Smooth muscle cell (in vitro differentiated cells): ENCODE results near the gene PREP. TPM values are rescaled to one million over a fixed set of nuclear protein-coding genes. Genes with fewer than 3 reads are reported as not detected.

Experiments used
- DNase-seq: peaks from one replicate; lab custom pipeline; 2025; ENCODE audit not compliant: unreplicated experiment; lab: John Stamatoyannopoulos, UW
- H2AFZ ChIP-seq: fragments of 200-600 bp; sonication (generic); 2 replicates; pipeline ENCODE4 v1.6.0; 2016; ENCODE audit warnings: antibody characterized with exemption, low read depth, mild to moderate bottlenecking
- H3F3A ChIP-seq: fragments of 200-600 bp; sonication (generic); 2 replicates; pipeline ENCODE4 v1.6.0; 2017; ENCODE audit warnings: antibody characterized with exemption, low read depth
- H3K27ac ChIP-seq: fragments of 200-600 bp; sonication (generic); 2 replicates; pipeline ENCODE4 v1.5.1; 2016; ENCODE audit warnings: low read depth, mild to moderate bottlenecking
- H3K27me3 ChIP-seq: fragments of 200-600 bp; sonication (generic); 2 replicates; pipeline ENCODE4 v1.6.1; 2016; ENCODE audit warnings: low read depth, mild to moderate bottlenecking
- H3K36me3 ChIP-seq: fragments of 200-600 bp; sonication (generic); 2 replicates; pipeline ENCODE4 v1.5.1; 2016; ENCODE audit warnings: low read depth
- H3K4me1 ChIP-seq: fragments of 200-600 bp; sonication (generic); 2 replicates; pipeline ENCODE4 v1.5.1; 2016; ENCODE audit warnings: low read depth
- H3K4me2 ChIP-seq: fragments of 200-600 bp; sonication (generic); 2 replicates; pipeline ENCODE4 v1.6.0; 2016; ENCODE audit warnings: mild to moderate bottlenecking
- H3K4me3 ChIP-seq: fragments of 200-600 bp; sonication (generic); 2 replicates; pipeline ENCODE4 v1.5.1; 2016; ENCODE audit warnings: mild to moderate bottlenecking
- H3K79me2 ChIP-seq: fragments of 200-600 bp; sonication (generic); 2 replicates; pipeline ENCODE4 v1.6.0; 2016; ENCODE audit warnings: low read depth, mild to moderate bottlenecking
- H3K9ac ChIP-seq: fragments of 200-600 bp; sonication (generic); 2 replicates; pipeline ENCODE4 v1.6.0; 2016; ENCODE audit warnings: low read depth
- H3K9me3 ChIP-seq: fragments of 200-600 bp; sonication (generic); replicated peaks from 2 replicates; pipeline ENCODE4 v1.5.1; 2016; ENCODE audit warnings: low read depth
- H4K20me1 ChIP-seq: fragments of 200-600 bp; sonication (generic); 2 replicates; pipeline ENCODE4 v1.6.0; 2016; ENCODE audit warnings: low read depth
- CTCF ChIP-seq: fragments of 200-600 bp; sonication (generic); IDR thresholded peaks from 2 replicates; pipeline ENCODE4 v1.5.1; 2017; ENCODE audit warnings: borderline replicate concordance, mild to moderate bottlenecking, antibody characterized with exemption; ENCODE audit not compliant: insufficient read depth, poor library complexity, severe bottlenecking
- WGBS: methylation state at CpG from one replicate; pipeline ENCODE4 v1.1.7; 2016; ENCODE audit warnings: low lambda C conversion rate; 5-methylcytosine and 5-hydroxymethylcytosine counted together
- polyA plus RNA-seq: library from polyadenylated mRNA; unstranded; fragments of >200 nt; fragmentation: Nextera tagmentation; extraction: Ambion mirVana; gene quantifications from 2 replicates; pipeline ENCODE4 v1.2.1, GENCODE V29; 2016
- total RNA-seq: library from RNA; depleted of rRNA; stranded (reverse); fragments of >200 nt; gene quantifications from 2 replicates; pipeline ENCODE4 v1.2.3, GENCODE V29; 2014

Gene PREP
- total and polyA plus RNA-seq, 2 experiments from 2014 or later, result 23.4 to 33.2 TPM

- H2AFZ ChIP-seq, result no peak overlapping the region
- 94% methylated on average over 1 of the region's 1 CpG for WGBS
- no peaks in the 10 kb centered on the region for H3K36me3 ChIP-seq
- no peaks in the 10 kb centered on the region for H3K4me1 ChIP-seq
- no peak for TF ChIP-seq CTCF
- no peaks in the 10 kb centered on the region for H4K20me1 ChIP-seq
- no peak overlapping the region for H3K9ac ChIP-seq
- H3K4me3 ChIP-seq, result no peak overlapping the region
- H3K27me3 ChIP-seq, result no peaks in the 10 kb centered on the region
- H3F3A ChIP-seq, result no peaks in the 10 kb centered on the region
- DNase-seq, result no peak
- peaks cover 6% of the 10 kb centered on the region for H3K9me3 ChIP-seq
- H3K4me2 ChIP-seq, result no peak overlapping the region
- no peak overlapping the region for H3K27ac ChIP-seq
- H3K79me2 ChIP-seq, result no peaks in the 10 kb centered on the region
Measured at GRCh38 chr6:105409734-105410133, 6.9 kb upstream of the PREP start.

GRCh38 chr6:105402090-105402938, 568 bp downstream of the PREP start:
- H3K4me3 ChIP-seq, result peak overlapping the region; percentile 93
- TF ChIP-seq CTCF, result no peak
- H2AFZ ChIP-seq, result peak overlapping the region; percentile 91
- no peaks in the 10 kb centered on the region for H3K27me3 ChIP-seq
- H3K79me2 ChIP-seq, result peaks cover 44% of the 10 kb centered on the region
- peaks cover 21% of the 10 kb centered on the region for H3K4me1 ChIP-seq
- H3K9me3 ChIP-seq, result no peaks in the 10 kb centered on the region
- no peaks in the 10 kb centered on the region for H3K36me3 ChIP-seq
- H4K20me1 ChIP-seq, result peaks cover 48% of the 10 kb centered on the region
- H3K9ac ChIP-seq, result peak overlapping the region; percentile 58
- H3K27ac ChIP-seq, result no peak overlapping the region
- no peaks in the 10 kb centered on the region for H3F3A ChIP-seq
- DNase-seq, result no peak
- 4% methylated on average over 43 of the region's 48 CpGs for WGBS
- H3K4me2 ChIP-seq, result peak overlapping the region; percentile 99

- no peak overlapping the region for H3K9ac ChIP-seq
- WGBS, result 48% methylated on average over 8 of the region's 8 CpGs
- H3K79me2 ChIP-seq, result peaks cover 44% of the 10 kb centered on the region
- H3K4me1 ChIP-seq, result peaks cover 21% of the 10 kb centered on the region
- H3K27ac ChIP-seq, result no peak overlapping the region
- no peaks in the 10 kb centered on the region for H3K9me3 ChIP-seq
- no peaks in the 10 kb centered on the region for H3F3A ChIP-seq
- H3K27me3 ChIP-seq, result no peaks in the 10 kb centered on the region
- peak overlapping the region; percentile 91 for H2AFZ ChIP-seq
- H3K4me2 ChIP-seq, result peak overlapping the region; percentile 99
- DNase-seq, result no peak
- TF ChIP-seq CTCF, result no peak
- peaks cover 51% of the 10 kb centered on the region for H4K20me1 ChIP-seq
- peak overlapping the region; percentile 93 for H3K4me3 ChIP-seq
- H3K36me3 ChIP-seq, result no peaks in the 10 kb centered on the region
Measured at GRCh38 chr6:105401247-105402089, 1.4 kb downstream of the PREP start.
